Renal cortex interstitium (tissue), 11 donors: Measurements from ENCODE around the gene BBS2. TPM values are rescaled to one million over a fixed set of nuclear protein-coding genes. Genes with fewer than 3 reads are reported as not detected.

Source experiments
- DNase-seq, 11 donors: peaks; one replicate each; pipeline ENCODE4 v3.0.0-alpha.2; 2013; ENCODE audit warnings: low read depth in 9 of 11, low spot score in 4 of 11; ENCODE audit errors: extremely low read depth in 1 of 11
- polyA plus RNA-seq, 3 donors: library from polyadenylated mRNA; unstranded; fragments of 120-200 nt; gene quantifications; one replicate each; pipeline ENCODE4 v1.2.1, GENCODE V29; 2013; ENCODE audit not compliant: insufficient read length in 3 of 3

BBS2 gene
- polyA plus RNA-seq, 3 donors = 68.1 to 116 (median 92.6) TPM

DNA sequence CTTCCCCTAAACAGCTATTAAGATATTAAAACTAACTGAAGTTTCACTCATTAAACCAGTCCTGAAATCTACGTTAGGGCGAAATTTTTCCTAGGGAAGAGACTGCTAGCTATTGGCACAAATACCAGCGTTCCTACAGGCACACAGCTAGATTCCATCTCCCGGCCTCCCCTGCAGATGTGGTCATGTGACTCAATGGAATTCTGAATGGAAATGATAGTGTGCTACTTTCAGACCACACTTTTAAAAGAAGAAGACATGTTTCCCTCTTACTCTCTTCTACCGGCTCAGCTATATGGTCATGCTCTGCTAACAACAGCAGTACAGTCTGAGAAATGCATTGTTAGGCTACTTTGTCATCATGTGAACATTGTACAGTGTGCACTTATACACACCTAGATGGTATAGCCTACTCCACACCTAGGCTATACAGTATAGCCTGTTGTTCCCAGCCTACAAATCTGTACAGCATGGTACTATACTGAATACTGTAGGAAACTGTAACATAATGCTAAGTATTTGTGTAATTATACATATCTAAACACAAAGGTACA, 37.1 kb downstream of the BBS2 start:
- DNase-seq = no peak

DNA sequence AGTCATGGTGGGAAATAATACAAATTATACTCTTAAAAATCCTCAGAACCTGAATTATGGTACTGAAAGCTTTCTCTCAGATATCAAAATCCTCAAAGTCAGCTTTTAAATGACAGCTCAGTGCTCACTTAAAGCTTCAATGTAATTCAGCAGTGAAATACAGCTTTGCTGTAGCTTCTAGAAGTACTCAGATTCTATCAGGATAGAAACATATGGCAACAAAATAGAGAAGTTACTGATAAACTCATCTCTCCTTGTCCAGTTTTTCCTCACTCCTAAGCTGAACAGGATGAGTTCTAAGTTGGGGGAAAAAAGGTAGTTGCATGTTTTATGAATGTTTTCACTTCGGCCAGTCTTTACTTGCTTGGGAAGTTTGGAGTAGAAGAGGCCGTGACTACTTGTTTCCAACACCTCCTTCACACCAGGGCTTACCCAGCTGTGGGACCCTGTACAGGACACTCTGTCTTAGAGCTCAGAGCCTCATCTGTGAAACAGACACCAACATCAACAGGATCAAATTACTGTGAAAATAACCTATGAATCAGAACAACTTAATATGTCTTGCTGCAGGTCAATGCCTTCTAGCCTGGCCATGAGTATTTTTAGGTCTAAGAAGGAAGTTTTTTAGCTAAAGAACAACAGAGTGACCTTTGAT, 38.2 kb downstream of the BBS2 start:
- DNase-seq = peak; percentile 15 to 74 (median 38)

DNA sequence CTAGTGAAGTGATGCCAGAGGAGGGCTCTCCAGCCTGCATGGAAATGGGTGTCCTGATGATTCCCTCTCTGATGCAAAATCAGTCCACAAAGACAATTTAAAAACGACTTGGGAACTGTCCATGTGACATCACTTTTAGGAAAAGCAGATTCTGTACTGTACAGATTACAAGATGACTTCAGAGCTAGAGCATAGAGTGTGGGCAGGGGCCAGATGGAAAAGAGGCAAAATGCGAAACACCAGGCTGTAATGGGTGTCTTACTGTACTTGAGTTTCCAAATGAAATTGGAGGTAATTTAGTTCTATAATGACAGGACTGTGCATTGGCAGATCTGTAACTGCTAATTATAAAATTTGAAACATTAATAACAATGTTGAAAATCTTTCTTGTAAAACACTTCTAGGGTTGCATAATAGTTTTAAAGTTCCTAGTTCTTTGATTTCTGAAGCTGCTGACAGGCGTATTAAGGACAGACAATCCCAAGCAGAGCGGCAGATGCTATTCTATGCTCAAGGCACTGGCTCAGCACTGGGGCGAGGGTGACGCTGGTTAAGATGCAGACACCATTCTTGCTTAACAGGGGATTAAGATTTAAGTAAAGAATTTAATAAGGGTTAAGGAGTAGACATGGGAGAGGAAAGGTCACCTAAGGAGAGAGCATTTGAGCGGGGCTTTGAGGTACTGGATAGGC, 38.9 kb downstream of the BBS2 start:
- DNase-seq = no peak

DNA sequence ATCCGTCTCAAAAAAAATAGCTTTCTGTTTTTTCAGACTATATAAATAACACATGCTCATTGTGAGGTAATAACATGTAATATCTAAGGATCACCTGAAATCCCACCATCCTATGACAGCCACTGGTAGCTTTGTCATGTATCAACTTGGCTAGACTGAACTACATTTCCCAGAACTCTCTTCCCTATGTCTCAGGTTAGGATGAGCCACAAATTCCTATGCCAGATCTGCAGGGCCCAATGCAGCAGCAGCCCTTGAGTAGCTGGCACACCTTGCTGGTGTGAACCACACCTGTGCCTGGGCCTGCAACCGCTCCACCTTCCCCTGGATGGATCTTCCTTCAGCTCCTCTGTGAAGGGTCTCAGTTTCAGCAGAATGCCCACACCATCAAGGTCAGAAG, 40.4 kb downstream of the BBS2 start:
- DNase-seq = no peak

DNA sequence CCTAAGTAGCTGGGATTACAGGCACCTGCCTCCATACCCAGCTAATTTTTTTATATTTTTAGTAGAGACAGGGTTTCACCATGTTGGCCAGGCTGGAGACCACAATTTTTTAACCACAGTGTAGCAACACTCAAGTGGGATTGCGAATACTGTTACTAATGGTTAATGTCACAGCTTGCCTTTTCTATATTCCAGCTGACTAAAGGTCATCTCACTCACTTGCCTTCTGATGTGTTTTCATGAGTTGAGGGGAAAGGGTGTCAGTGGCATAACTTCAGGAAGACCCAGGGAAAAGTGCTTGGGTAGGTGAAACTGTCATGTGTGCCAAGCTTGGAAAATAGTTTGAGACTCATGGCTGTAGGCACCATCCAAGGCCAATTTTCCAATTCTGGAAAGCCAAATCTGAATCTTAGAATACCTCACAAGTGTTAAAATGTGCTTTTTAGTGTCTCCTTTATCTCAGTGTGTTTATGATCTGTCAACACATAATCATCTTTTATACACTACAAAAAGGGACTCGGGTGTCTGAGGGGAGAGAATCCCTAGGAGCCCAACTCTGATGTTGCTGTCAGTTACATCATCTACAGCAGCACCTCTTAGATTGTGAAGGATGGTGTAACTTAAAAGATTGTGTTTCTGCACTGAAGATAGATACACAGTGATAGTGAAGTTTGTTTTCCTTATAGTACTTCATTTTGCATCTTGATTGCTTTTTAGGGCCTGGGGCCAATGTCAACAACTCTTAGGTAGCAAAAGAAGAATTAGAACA, 41.4 kb downstream of the BBS2 start:
- no peak for DNase-seq

DNA sequence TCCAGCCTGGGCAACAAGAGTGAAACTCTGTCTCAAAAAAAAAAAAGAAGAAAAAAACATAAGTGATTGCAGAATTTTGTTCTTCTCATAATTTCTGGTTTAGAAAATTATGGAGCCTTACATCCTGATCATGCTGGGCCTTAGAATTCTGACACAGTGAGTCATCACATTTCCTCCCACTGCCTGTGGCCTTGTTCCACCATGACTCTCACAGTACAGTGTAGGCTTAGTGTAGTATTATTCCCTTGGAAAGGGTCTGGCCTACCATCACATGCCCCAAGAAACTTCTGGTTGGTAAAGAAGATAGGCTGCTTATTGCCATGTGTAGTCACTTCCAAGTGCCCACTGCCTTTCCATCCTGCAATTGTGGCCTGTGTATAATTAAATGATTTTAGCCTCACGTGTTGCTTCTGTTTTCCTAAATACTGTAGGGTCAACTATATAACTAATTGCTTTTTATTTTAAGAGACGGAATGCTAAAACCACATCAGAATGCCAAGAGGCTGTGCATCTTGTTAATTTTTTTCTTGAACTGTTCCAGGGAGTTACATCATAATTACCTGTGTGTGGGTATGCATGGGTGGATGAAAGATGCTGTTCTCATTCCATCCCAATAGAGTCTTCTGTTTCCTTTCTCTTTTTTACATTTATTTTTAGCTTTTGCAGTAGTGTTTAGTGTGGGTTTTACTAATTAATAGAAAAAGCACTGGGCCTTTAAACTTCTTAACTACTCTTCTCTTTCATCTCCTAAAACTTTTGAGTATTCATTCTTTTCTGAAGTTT, 42.5 kb downstream of the BBS2 start:
- DNase-seq = no peak

DNA sequence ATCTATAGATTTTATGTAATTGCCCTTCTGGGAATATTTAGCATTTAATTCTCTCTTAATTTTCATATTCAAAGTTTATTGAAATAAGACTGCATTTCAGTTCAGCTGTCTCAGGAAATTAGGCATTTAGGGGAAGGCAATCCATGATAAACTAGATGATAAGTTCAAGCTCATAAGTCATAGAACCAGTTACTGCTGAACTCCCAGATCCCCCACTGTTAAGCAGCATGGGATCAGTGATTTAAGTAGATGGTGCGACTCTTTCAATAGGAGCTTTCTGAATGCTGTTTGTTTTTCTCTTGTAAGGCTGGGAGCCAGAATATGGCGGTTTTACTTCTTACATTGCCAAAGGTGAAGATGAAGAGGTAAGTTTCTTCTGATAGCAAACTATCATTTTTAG, 44.6 kb downstream of the BBS2 start:
- DNase-seq = no peak

DNA sequence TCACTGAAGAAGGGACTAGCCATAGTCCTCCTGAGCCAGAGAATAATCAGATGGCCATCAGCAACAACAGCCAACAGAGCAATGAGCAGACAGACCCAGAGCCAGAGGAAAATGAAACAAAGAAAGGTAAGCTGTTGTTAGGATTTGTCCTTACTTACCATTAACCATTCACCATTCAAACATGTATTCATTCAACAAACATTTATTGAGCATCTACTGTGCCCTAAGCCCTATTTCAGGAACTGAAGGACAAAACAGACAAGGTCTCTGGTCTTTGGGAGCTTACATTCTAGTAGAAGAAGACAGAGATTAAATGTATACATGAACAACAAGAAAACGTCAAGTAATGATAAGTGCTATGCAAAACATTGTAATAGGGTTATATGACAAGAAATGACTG, 49.2 kb downstream of the BBS2 start:
- no peak for DNase-seq

DNA sequence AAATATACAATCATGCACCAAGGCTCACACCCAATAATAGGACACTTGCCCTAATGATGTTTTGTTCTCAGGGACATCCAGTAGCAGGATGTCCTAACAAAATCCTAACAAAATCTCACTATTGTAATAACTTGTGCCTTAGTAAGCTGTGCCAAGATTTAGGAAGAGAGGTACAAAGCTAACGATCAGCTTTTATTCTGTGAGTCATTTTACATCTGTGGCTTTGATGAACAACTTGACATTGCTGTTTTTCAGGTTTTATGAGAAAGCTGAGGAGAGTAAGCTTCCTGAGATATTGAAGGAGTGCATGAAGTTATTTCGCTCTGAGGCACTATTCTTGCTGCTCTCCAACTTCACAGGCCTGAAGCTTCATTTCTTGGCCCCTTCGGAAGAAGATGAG, 49.6 kb downstream of the BBS2 start:
- DNase-seq = no peak

DNA sequence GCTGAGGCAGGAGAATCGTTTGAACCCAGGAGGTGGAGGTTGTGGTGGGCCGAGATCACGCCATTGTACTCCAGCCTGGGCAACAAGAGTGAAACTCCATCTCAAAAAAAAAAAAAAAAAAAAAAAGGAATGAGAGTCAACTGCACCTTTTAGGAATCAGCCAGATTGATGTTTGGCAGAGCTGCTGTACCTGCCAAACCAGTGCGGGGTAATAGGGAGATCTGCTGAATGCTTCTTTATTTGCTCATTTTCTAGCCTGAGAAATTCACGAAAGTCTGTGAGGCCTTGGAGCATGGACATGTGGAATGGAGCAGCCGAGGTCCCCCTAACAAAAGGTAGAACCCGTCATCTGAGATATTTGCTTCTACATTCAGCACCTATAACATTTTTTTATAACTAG, 50.1 kb downstream of the BBS2 start:
- no peak for DNase-seq

DNA sequence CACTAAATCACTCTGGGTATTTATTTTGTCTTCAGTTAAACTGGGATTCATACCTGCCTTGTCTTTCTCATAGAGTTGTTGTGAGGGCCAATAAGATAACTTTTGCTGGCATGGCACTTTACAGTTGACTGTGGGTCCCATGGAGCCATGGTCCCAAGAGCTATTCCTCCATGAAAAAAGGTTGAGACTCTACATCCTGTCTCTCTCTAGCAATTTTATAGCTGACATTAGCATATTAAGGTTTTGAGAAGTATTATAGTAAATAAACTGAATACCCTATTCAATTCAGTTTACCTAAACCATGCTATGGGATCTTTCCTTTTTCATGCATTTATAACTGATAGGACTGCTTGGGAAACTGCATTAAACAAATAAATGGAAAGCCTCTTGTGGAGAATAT, 51.0 kb downstream of the BBS2 start:
- DNase-seq = no peak

DNA sequence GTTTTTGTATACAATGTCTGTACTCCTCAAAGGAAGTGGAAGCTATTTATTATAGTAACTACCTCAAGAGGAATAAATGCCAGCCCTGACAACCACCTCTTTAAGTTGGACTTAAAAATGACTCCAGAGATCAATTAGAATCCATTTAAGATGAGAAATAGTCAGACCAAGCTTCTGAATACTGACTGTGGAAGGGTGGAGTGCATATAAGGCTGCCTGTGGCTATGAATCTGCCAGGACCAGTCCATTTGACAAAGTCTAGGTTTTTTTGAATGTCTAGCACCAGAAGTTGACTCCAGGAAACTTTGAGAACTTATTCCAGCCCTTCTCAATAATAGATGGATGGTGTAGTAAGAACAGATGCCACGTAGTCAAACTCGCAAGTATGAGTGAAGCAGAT, 53.5 kb downstream of the BBS2 start:
- DNase-seq = no peak

DNA sequence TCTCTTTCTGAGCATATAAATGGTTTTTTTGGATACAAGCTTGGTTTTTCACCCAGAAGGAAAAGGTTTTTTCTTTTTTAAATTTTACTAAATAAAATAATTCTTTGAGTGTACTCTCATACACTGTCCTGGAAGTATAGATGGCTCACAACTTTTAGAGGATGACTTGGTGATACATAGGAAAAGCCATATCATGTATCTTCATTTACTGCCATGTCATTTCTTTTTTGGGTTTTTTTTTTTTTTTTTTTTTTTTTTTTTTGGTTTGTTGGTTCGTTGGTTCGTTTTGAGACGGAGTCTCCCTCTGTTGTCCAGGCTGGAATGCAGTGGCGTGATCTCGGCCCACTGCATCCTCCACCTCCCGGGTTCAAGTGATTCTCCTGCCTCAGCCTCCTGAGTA, 56.7 kb downstream of the BBS2 start:
- DNase-seq = no peak

DNA sequence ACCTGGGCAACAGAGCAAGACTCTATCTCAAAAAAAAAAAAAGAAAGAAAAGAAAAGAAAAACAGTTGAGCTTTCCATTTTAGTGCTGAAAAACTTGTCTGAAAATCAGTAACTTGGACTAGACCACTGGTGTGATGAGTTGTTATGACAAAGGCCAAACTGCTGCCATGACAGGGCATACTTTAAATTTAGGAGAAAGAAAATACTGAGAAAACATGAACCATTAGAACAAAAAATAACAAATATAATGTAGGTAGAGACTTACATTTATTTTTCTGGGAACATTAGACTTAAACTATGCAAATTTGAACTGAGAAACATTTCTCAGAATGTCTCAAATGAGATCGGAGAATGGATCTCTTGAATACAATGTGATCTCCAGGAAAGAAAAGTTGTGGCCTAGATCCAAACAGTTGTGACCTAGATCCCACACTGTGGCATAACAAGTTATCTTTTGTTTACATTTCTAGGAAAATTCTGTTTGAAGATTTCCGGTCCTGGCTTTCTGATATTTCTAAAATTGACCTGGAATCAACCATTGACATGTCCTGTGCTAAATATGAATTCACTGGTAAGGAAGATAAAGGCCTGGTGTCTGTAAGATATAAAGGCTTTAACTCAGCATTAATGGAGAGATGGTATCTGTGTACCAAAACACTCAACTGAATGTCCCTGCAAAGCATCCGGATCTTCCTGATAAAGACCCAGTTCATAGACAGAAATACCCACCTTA, 57.6 kb downstream of the BBS2 start:
- DNase-seq = no peak

DNA sequence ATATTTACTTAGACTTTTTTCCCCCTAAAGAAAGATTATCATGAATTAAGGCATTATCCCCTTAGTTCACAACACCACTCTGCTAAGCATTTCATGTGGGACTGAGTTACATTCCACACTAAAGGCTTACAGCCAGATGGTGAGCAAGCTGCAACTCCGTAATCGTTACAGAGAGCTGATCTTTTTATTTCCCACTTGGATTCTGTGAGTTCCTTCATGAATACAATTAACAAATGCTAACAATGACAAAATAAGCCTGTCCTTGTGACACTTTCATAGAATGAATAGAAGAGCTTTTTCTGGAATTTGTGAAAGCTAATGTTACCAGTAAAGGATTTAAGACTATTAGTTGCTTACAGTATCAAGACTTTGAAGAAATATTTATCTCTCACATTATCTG, 59.7 kb downstream of the BBS2 start:
- DNase-seq = no peak

DNA sequence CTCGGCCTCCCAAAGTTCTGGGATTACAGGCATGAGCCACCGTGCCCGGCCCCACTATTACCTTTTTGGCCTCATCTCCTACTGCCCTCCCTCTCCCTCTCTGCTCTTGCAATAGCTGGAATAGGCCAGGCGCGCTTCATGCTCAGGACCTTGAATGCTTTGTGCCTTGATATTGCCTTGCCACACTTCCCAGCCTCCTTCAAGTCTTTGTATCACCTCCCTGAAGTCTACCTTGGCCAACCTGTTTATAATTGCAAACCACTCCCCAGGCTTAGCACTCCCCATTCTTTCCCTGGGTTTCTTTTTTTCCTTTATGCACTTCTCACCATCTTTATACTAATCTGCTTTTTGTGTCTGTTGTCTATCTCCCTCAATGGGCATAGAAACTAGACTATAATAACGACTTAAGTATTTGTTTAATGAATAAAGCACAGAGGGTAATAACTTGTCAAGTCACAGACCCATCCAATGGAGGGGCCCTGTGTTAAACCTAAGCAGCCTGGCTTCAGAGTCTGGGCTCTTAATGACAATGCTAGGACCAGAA, 61.8 kb downstream of the BBS2 start:
- no peak for DNase-seq

DNA sequence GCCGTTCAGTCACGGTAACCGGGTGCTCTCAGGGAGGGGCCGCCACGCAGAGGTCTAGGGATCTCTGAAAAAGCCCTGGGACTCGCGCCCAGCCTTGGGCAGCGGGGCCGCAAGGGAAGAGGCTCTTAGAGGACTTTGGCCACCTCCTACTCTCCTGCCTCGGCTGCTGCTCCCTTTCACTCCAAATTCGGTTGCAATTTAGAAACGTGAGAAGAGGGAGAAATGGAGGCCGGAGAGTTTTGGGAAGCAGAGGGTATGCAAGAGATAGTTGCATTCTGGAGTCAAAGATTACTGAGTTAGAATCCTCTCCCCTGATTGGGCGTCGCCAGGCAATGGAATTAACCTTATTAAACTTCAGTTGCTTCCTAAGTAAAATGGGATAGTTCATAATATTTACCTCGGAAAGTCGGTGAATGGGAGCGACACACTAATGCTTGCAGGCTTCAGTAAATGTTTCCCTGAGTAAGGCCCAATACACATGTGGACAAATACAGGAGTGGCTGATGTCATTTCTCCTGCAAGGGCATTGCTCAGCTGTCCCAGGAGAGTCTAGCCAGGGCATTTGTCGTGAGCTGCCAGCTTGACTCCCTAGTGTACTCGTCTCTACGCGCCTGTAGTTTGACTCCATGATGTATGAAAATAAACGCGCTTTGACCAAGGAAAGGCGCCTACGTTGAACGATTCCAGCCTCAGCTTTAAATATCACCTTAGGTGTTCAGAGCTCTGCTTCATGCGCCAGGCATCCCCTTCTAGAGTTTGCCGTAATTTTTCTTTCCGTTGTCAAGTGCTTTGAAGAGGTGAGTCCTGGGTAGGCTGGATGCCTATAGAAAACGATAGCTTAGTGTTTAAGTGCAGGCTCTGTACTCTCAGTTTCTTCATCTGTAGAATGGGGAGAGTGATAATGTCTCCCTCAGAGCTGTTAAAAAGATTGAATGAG, 67.8 kb downstream of the BBS2 start:
- peak in 10 of 11 donors; percentile 7 to 44 (median 24) for DNase-seq
